Jurkat, Clone E6-1 (cell line): ENCODE data around the gene FLT1.

Experiments used
- DNase-seq: peaks from one replicate; pipeline ENCODE4 v3.0.0-alpha.2; 2011; ENCODE audit warnings: low read depth, low spot score
- H3K4me3 ChIP-seq: 2 replicates; pipeline ENCODE4 v1.5.1; 2011; ENCODE audit warnings: mild to moderate bottlenecking, low read length, control low read depth, moderate library complexity

The FLT1 gene

GRCh38 chr13:28409648-28410047 is 85.3 kb downstream of the FLT1 start:
- no peak overlapping the region for H3K4me3 ChIP-seq
- no peak for DNase-seq

GRCh38 chr13:28408863-28409262 is 86.1 kb downstream of the FLT1 start:
- no peak for DNase-seq
- H3K4me3 ChIP-seq, result peak overlapping the region; percentile 40

DNA sequence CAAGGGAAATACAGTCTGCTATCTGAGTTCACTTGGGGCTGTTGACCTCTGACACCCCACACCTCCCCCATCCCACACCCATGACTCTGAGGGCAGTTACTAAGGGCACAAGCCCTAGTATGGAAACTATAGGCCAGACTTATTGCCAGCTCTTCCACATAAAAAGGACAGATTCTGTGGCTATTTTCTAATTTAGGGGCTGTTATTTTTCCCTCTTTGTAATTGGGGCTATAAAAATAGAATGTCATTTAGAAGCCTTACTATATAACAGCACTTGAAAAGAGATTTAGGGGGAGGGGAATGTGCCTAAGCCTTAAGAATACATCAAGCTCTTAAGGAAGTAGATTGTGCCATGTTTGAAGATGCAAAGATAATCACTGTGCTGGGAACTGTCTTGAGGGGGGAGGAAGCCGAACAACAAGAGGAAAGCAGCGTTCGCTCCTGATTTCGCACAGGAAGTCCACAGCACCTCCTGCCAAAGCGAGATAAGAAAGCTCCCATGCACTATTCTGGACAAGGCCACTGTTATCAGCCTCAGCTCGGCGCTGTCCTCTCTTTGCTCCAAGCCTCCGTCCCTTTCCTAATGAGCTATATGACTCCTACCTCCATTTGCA is 86.6 kb downstream of the FLT1 start:
- H3K4me3 ChIP-seq, result peak overlapping the region; percentile 40
- peak; percentile 95 for DNase-seq

- no peak overlapping the region for H3K4me3 ChIP-seq
- DNase-seq, result no peak
These were observed 88.1 kb downstream of the FLT1 start for GRCh38 chr13:28406733-28407266.

DNA sequence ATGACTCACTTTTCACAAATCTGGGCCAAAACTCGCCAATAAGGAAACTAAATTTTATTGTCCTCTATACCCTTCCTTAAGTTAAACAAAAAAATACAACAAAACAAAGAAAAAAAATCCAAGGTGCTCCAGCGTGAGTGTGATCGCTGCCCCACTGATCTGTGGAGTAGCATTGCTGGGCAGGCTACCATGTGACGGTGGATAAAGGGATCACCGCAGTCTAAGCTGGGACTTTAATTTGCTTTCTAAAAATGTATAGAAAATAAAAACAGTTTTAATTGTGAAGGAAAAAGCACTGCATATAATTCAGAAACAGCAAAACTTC is 92.9 kb downstream of the FLT1 start:
- no peak overlapping the region for H3K4me3 ChIP-seq
- DNase-seq, result no peak

- DNase-seq, result no peak
- H3K4me3 ChIP-seq, result no peak overlapping the region
These were observed 93.4 kb downstream of the FLT1 start for GRCh38 chr13:28401303-28402056.

DNA sequence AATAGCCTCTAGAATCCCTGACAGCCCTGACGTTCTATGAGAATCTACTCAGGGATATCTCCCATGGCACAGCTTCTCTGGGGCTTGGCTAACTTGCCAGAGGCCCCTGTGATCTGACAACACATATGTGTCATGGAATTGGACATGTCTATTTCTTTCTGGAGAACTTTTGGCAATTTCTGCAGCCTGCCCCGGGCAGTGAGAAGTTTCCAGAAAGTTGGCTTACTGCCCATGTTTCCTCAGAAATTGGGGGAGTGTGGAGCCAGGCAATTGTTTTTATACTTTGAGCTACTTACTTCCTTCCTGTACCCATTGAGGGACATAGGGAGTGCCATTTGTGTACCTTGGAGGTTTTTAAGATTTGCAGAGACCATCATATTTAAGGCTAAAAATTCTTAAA is 98.9 kb downstream of the FLT1 start:
- no peak for DNase-seq
- H3K4me3 ChIP-seq, result no peak overlapping the region

- no peak for DNase-seq
- H3K4me3 ChIP-seq, result no peak overlapping the region
These were observed 100.5 kb downstream of the FLT1 start for GRCh38 chr13:28394422-28394821.

GRCh38 chr13:28392896-28393505 is 101.9 kb downstream of the FLT1 start:
- no peak for DNase-seq

DNA sequence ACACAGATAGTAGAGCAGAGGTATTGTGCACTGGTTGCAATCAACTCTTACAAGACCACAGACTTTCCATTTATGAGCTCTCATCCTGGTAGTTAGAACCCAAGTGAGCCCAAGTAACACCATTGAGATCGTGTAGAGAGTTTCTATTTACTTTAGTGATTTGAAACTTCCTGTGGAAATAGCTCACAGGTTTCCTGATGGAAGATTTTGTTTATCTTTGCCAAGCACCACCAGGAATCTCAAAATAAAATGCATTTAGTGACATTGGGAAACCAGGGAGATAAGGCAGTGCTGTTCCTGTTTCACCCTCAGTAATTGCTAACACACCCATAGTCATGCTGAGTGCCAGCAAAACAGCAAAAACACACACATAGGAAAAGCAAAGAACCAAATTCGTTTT is 102.5 kb downstream of the FLT1 start:
- no peak overlapping the region for H3K4me3 ChIP-seq
- DNase-seq, result no peak

More at GRCh38 chr13:28392896-28393505, 101.9 kb downstream of the FLT1 start:
- H3K4me3 ChIP-seq, result no peak overlapping the region

DNA sequence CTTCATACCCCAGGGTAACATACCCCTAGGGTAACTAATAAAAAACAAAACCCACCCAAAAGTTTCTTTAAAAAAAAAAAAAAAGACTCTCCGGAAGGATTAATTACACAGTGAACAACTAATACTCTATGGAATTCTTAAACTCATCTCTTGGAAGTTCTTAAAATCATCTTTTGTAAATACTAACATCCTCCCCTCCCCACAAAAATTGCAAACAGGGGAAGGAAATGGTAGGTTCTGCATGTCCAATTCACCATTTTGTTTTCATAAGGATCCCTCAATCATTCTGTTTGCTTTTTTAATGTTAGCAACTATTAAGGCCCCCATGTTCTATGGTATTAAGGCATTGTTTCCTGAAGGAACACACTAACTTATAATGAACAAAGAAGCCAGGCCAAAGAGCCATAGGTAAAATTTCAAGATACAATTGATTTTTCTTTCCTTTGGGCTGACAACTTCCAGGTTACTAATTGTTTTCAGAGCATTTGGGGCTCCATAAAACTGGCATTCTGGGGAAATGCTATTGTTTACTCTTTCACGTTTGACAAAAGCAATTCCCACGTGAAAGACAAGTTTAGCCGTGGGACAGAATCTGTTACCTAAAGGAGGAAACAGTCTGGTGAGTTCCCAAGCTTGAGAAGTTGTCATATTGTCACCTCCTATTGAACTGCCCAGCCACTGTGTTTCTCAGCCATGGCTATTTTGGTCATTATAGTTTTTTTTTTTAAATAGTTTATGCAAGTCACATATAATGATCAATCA is 107.0 kb downstream of the FLT1 start:
- no peak overlapping the region for H3K4me3 ChIP-seq
- DNase-seq, result no peak

DNA sequence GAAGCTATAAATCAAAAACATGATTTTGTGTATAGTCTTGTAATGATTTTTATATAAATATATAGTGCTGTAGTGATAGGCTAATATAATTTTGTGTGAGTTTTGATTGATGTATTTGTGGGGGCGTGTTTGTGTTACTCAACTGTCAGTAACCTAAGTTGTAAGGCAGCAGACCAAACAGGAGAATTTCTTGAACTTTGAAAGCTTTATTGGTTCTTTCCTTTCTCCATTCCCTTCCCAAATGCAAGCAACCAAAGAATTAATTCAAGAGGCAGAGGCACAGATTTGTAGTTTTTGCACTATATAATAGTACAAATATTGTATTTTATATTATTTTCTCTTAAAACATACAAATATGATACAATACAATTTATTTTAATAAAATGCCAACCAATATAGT is 109.6 kb downstream of the FLT1 start:
- DNase-seq, result no peak
- no peak overlapping the region for H3K4me3 ChIP-seq

DNA sequence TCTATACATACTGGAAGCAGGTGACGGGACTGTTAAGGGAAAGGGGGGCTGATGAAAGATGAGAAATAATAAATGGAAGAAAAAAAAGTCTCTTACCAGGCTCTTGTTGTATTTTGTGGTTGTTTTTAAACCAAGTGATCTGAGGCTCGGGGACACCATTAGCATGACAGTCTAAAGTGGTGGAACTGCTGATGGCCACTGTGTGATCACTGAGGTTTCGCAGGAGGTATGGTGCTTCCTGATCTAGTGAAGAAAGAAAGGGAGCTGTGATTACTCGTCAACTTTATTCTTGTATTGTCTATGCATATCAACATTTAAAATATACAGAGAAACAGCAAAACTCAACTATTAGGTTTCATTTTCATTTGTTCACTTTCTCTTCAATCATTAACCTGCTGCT is 110.1 kb downstream of the FLT1 start:
- no peak overlapping the region for H3K4me3 ChIP-seq

GRCh38 chr13:28380319-28380718 is 114.6 kb downstream of the FLT1 start:
- no peak for DNase-seq
- no peak overlapping the region for H3K4me3 ChIP-seq

More for the DNA sequence above, 110.1 kb downstream of the FLT1 start:
- DNase-seq, result no peak

- DNase-seq, result no peak
- H3K4me3 ChIP-seq, result no peak overlapping the region
These were observed 115.4 kb downstream of the FLT1 start for GRCh38 chr13:28379371-28380083.

- DNase-seq, result no peak
These were observed 118.3 kb downstream of the FLT1 start for GRCh38 chr13:28376604-28377003.

GRCh38 chr13:28375250-28375930 is 119.5 kb downstream of the FLT1 start:
- H3K4me3 ChIP-seq, result no peak overlapping the region
- no peak for DNase-seq

More at GRCh38 chr13:28376604-28377003, 118.3 kb downstream of the FLT1 start:
- H3K4me3 ChIP-seq, result no peak overlapping the region

DNA sequence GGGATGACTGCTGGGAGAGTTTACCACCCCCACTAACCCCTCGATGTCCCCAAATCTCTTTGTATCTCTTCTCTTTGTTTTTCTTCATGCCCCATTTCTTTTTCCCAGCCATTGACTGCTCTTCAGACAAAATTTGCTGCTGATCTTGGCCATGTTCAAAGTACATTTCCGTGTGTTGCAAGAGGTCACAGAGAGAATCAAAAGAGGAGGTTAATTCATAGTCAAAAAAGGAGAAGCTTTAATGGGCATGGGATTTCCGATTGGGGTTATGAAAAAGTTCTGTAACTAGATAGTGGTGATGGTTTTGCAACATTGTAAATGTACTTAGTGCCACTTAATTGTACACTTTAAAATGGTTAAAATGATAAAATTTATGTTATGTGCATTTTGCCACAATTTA is 121.1 kb downstream of the FLT1 start:
- no peak for DNase-seq

More for the DNA sequence above, 121.1 kb downstream of the FLT1 start:
- no peak overlapping the region for H3K4me3 ChIP-seq
